CD4-positive, alpha-beta T cell (primary cell): ENCODE measurements around the gene ZNRF4. TPM values are rescaled to one million over a fixed set of nuclear protein-coding genes. Genes with fewer than 3 reads are reported as not detected.

Experiments
- ATAC-seq: fragments of 200-7000 bp; cut with Tn5 transposase; one replicate; pipeline ENCODE4 v1.10.0; 2022; ENCODE audit warnings: mild to moderate bottlenecking; ENCODE audit not compliant: poor library complexity
- CTCF ChIA-PET: fragments of 350-600 bp; sonication (Branson Sonifier 250); formaldehyde crosslinking; loops from one replicate; lab custom pipeline; 2021; ENCODE audit warnings: antibody characterized with exemption, inconsistent platforms; lab: Charles Lee
- POLR2A ChIA-PET: fragments of 350-600 bp; sonication (Branson Sonifier 250); formaldehyde crosslinking; loops from one replicate; lab custom pipeline; 2021; ENCODE audit warnings: antibody characterized with exemption, inconsistent platforms; lab: Charles Lee
- DNase-seq, 14 experiments: peaks; one replicate each; pipeline ENCODE4 v3.0.0-alpha.2; 2013 to 2020; ENCODE audit warnings: mixed read lengths in 2 of 14
- H3K27ac ChIP-seq, 2 donors: one replicate each; pipeline versions ENCODE4 v1.5.1 to v1.7.0; 2013; ENCODE audit warnings: low read length in 2 of 2, low read depth in 1 of 2, mild to moderate bottlenecking in 1 of 2
- H3K27me3 ChIP-seq, 2 experiments: 1 replicate in 1 of 2; 2 replicates in 1 of 2; pipeline versions ENCODE4 v1.6.1 to v1.7.0; 2013; ENCODE audit warnings: low read length in 2 of 2, control low read depth in 1 of 2, mild to moderate bottlenecking in 1 of 2, moderate library complexity in 1 of 2; ENCODE audit not compliant: insufficient read depth in 2 of 2, control insufficient read depth in 1 of 2
- H3K36me3 ChIP-seq: one replicate; pipeline ENCODE4 v1.6.1; 2013; ENCODE audit warnings: low read length, control low read depth; ENCODE audit not compliant: insufficient read depth
- H3K4me1 ChIP-seq: one replicate; pipeline ENCODE4 v1.6.1; 2013; ENCODE audit warnings: low read length, control low read depth; ENCODE audit not compliant: insufficient read depth
- H3K4me3 ChIP-seq: one replicate; pipeline ENCODE4 v1.5.1; 2013; ENCODE audit warnings: mild to moderate bottlenecking, low read length, moderate library complexity
- H3K9me3 ChIP-seq, 2 experiments: 1 replicate in 1 of 2; 2 replicates in 1 of 2; pipeline versions ENCODE4 v1.6.1 to v1.7.0; 2013; ENCODE audit warnings: low read length in 2 of 2, mild to moderate bottlenecking in 2 of 2, control low read depth in 1 of 2, moderate library complexity in 1 of 2; ENCODE audit not compliant: control insufficient read depth in 1 of 2, insufficient read depth in 1 of 2
- H3K27ac Mint-ChIP-seq: one replicate; pipeline ENCODE4 v1.8.0; 2020; ENCODE audit warnings: mixed read lengths
- H3K27me3 Mint-ChIP-seq: one replicate; pipeline ENCODE4 v1.8.0; 2021; ENCODE audit warnings: mixed read lengths
- H3K36me3 Mint-ChIP-seq: one replicate; pipeline ENCODE4 v1.8.0; 2021; ENCODE audit warnings: low read depth, mixed read lengths
- H3K4me1 Mint-ChIP-seq: one replicate; pipeline ENCODE4 v1.8.0; 2021; ENCODE audit warnings: low read depth, mixed read lengths
- H3K4me3 Mint-ChIP-seq: one replicate; pipeline ENCODE4 v1.8.0; 2020; ENCODE audit warnings: mild to moderate bottlenecking, mixed read lengths
- H3K9me3 Mint-ChIP-seq: one replicate; pipeline ENCODE4 v1.8.0; 2020; ENCODE audit warnings: mixed read lengths
- intact Hi-C, 2 experiments: fragments of 100-400 bp; cut with DNase I in 1 of 2; cut with micrococcal nuclease in 1 of 2; formaldehyde crosslinking; loops; one replicate each; pipeline versions ENCODE4 v1.15.1 to v1.9.0; 2023 to 2025; cut with DNase I, micrococcal nuclease
- total RNA-seq, 174 experiments: library from RNA in 2 of 174; stranded (reverse) in 2 of 174; gene quantifications; one replicate each; pipeline ENCODE4 v1.2.3 and lab custom pipeline; 2021 to 2026
- TF ChIP-seq, protein P1 (sequence below): fragments of 200-600 bp; IDR thresholded peaks from one replicate; pipeline ENCODE4 v1.8.0; 2022; ENCODE audit warnings: antibody characterized with exemption, mild to moderate bottlenecking

ZNRF4 gene
- total RNA-seq, 2 experiments from 2014 or later: not detected

GRCh38 chr19:5458420-5458819 lies 3.2 kb downstream of the ZNRF4 start:
- H3K9me3 ChIP-seq: peaks cover 0 to 34% of the 10 kb centered on the region in 2 experiments
- Mint-ChIP-seq H3K36me3 (no peaks in the 10 kb centered on the region), H3K4me3 (no peak overlapping the region), H3K27ac (no peak overlapping the region), H3K4me1 (no peaks in the 10 kb centered on the region), H3K27me3 (peaks cover 23% of the 10 kb centered on the region), H3K9me3 (peaks cover 3% of the 10 kb centered on the region)
- H3K4me1 ChIP-seq: no peaks in the 10 kb centered on the region
- CTCF ChIA-PET: no interaction called here
- POLR2A ChIA-PET: no interaction called here
- no peaks in the 10 kb centered on the region for H3K27me3 ChIP-seq
- no peak for DNase-seq
- H3K36me3 ChIP-seq: no peaks in the 10 kb centered on the region
- H3K4me3 ChIP-seq: no peak overlapping the region
- no peak for ATAC-seq
- TF ChIP-seq, protein P1, sequence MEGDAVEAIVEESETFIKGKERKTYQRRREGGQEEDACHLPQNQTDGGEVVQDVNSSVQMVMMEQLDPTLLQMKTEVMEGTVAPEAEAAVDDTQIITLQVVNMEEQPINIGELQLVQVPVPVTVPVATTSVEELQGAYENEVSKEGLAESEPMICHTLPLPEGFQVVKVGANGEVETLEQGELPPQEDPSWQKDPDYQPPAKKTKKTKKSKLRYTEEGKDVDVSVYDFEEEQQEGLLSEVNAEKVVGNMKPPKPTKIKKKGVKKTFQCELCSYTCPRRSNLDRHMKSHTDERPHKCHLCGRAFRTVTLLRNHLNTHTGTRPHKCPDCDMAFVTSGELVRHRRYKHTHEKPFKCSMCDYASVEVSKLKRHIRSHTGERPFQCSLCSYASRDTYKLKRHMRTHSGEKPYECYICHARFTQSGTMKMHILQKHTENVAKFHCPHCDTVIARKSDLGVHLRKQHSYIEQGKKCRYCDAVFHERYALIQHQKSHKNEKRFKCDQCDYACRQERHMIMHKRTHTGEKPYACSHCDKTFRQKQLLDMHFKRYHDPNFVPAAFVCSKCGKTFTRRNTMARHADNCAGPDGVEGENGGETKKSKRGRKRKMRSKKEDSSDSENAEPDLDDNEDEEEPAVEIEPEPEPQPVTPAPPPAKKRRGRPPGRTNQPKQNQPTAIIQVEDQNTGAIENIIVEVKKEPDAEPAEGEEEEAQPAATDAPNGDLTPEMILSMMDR: no peak
- H3K27ac ChIP-seq: no peak overlapping the region
- intact Hi-C loops: no loop called here

- Mint-ChIP-seq H3K4me3 (no peak overlapping the region), H3K36me3 (no peaks in the 10 kb centered on the region), H3K27ac (no peak overlapping the region), H3K4me1 (no peaks in the 10 kb centered on the region), H3K9me3 (peaks cover 3% of the 10 kb centered on the region), H3K27me3 (peaks cover 22% of the 10 kb centered on the region)
- DNase-seq (no peak), ATAC-seq (no peak)
- Histone ChIP-seq H3K27ac (no peak overlapping the region), H3K36me3 (no peaks in the 10 kb centered on the region), H3K27me3 (no peaks in the 10 kb centered on the region), H3K9me3 (peaks cover 0 to 31% of the 10 kb centered on the region in 2 experiments), H3K4me3 (no peak overlapping the region), H3K4me1 (no peaks in the 10 kb centered on the region)
- POLR2A ChIA-PET: no interaction called here
- CTCF ChIA-PET: interaction anchor here (0.5 kb wide), 1 partner anchor 13 kb away, joined by 3 read pairs; no protein-coding TSS in a partner anchor
- intact Hi-C loops: no loop called here
- TF ChIP-seq, protein P1: no peak
Measured at GRCh38 chr19:5459360-5459759, 4.1 kb downstream of the ZNRF4 start.

DNA sequence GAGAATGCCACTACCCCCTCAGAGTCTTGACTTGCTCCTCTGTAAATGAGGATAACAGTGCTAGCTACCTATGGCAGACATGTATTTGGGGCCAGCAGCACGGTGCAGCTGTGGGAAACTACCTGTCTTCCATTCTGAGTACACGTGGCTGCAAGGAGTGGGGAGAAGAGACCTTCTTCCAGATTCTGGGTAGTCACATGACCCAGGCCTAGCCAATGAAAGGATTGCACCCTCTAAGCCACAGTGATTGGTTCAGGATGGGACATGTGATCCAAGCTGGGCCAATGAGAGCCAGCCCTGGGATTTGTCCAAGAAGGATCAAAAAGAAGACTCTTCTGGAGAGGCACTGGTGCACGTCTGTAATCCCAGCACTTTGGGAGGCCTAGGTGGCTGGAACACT lies 5.5 kb downstream of the ZNRF4 start:
- H3K27ac Mint-ChIP-seq: no peak overlapping the region
- intact Hi-C loops: no loop called here
- H3K36me3 Mint-ChIP-seq: no peaks in the 10 kb centered on the region
- TF ChIP-seq, protein P1: no peak
- H3K4me3 ChIP-seq: no peak overlapping the region
- DNase-seq (no peak), ATAC-seq (no peak)
- H3K9me3 ChIP-seq: peaks cover 0 to 19% of the 10 kb centered on the region in 2 experiments
- H3K4me1 Mint-ChIP-seq: no peaks in the 10 kb centered on the region
- POLR2A ChIA-PET: no interaction called here
- CTCF ChIA-PET: no interaction called here
- no peak overlapping the region for H3K27ac ChIP-seq
- no peak overlapping the region for H3K4me3 Mint-ChIP-seq
- H3K36me3 ChIP-seq: no peaks in the 10 kb centered on the region
- H3K9me3 Mint-ChIP-seq: peaks cover 3% of the 10 kb centered on the region
- no peaks in the 10 kb centered on the region for H3K4me1 ChIP-seq
- peaks cover 21% of the 10 kb centered on the region for H3K27me3 Mint-ChIP-seq
- H3K27me3 ChIP-seq: no peaks in the 10 kb centered on the region
